NCI-H146 treated with DMSO at 0.1 percent for 48 hours (cell line): ENCODE data around the gene A1BG.
"Not testable (repeated sequence)": the region's sequence is repeated elsewhere in the genome, so short reads cannot be mapped to it uniquely, and the experiment has no call there.

ENCODE experiments used
- DNase-seq: peaks from one replicate; lab custom pipeline; 2025; ENCODE audit not compliant: unreplicated experiment; lab: John Stamatoyannopoulos, UW

Gene A1BG

GRCh38 chr19:58336820-58337219 is 16.5 kb downstream of the A1BG start:
- DNase-seq = no peak

- DNase-seq = no peak
These were observed 17.1 kb downstream of the A1BG start for GRCh38 chr19:58336216-58336615.

GRCh38 chr19:58335630-58336029 is 17.7 kb downstream of the A1BG start:
- DNase-seq = no peak

GRCh38 chr19:58334691-58335249 is 18.5 kb downstream of the A1BG start:
- DNase-seq = no peak

GRCh38 chr19:58332697-58333096 is 20.6 kb downstream of the A1BG start:
- DNase-seq = no peak

GRCh38 chr19:58330458-58330857 is 22.8 kb downstream of the A1BG start:
- DNase-seq = no peak

- no peak for DNase-seq
These were observed 24.3 kb downstream of the A1BG start for GRCh38 chr19:58328999-58329398.

- peak; percentile 95 for DNase-seq
These were observed 26.2 kb downstream of the A1BG start, which contains the start of gene ZSCAN22 for GRCh38 chr19:58326914-58327726. Gene ZSCAN22, plus strand, starts transcription at chr19:58326994. Its CDS starts 7,809 bp downstream, at chr19:58334803.

- DNase-seq = no peak
These were observed 26.8 kb downstream of the A1BG start for GRCh38 chr19:58326501-58326913.

- peak; percentile 72 for DNase-seq
These were observed 27.8 kb downstream of the A1BG start for GRCh38 chr19:58325311-58326022.

GRCh38 chr19:58319241-58319640 is 34.1 kb downstream of the A1BG start:
- no peak for DNase-seq

- no peak for DNase-seq
These were observed 35.0 kb downstream of the A1BG start for GRCh38 chr19:58318297-58318696.

GRCh38 chr19:58317476-58318072 is 35.7 kb downstream of the A1BG start:
- DNase-seq = no peak

- DNase-seq = no peak
These were observed 37.7 kb downstream of the A1BG start for GRCh38 chr19:58315580-58315979.

GRCh38 chr19:58311345-58311865 is 41.9 kb downstream of the A1BG start:
- no peak for DNase-seq

- DNase-seq = not testable (repeated sequence)
These were observed 42.6 kb downstream of the A1BG start for GRCh38 chr19:58310685-58311084.

- DNase-seq = no peak
These were observed 45.6 kb downstream of the A1BG start for GRCh38 chr19:58307736-58308135.

- no peak for DNase-seq
These were observed 47.4 kb downstream of the A1BG start for GRCh38 chr19:58305932-58306323.

- DNase-seq = peak; percentile 97
These were observed 48.0 kb downstream of the A1BG start, which contains the start of gene ERVK3-1 for GRCh38 chr19:58305065-58305931. Gene ERVK3-1, plus strand, starts transcription at chr19:58305377. Its CDS starts 6,792 bp downstream, at chr19:58312169.

GRCh38 chr19:58304748-58305064 is 48.6 kb downstream of the A1BG start:
- DNase-seq = no peak
